Activated T-helper 9 cell treated with anti-CD3 and anti-CD28 coated beads, Interleukin-2, amount 50 U/mL, for 16 hours (primary cell): Measurements from ENCODE around the gene LCK.
"Not testable (repeated sequence)": the region's sequence is repeated elsewhere in the genome, so short reads cannot be mapped to it uniquely, and the experiment has no call there.

Experiments used
- DNase-seq: peaks from one replicate; pipeline ENCODE4 v3.0.0-alpha.2; 2020; ENCODE audit warnings: low read depth

LCK gene

GRCh38 chr1:32239790-32240139, 11.3 kb upstream of the LCK start:
- DNase-seq, result no peak

- peak; percentile 41 for DNase-seq
Measured at GRCh38 chr1:32240140-32240951, 10.7 kb upstream of the LCK start.

GRCh38 chr1:32241001-32241763, 9.9 kb upstream of the LCK start:
- no peak for DNase-seq

GRCh38 chr1:32242341-32242851, 8.7 kb upstream of the LCK start:
- no peak for DNase-seq

GRCh38 chr1:32246888-32247273, 4.2 kb upstream of the LCK start, which contains the start of gene FAM167B:
TSS of gene FAM167B (plus strand) at chr1:32247222. CDS start at chr1:32247422, 200 bp downstream.
- DNase-seq, result no peak

DNA sequence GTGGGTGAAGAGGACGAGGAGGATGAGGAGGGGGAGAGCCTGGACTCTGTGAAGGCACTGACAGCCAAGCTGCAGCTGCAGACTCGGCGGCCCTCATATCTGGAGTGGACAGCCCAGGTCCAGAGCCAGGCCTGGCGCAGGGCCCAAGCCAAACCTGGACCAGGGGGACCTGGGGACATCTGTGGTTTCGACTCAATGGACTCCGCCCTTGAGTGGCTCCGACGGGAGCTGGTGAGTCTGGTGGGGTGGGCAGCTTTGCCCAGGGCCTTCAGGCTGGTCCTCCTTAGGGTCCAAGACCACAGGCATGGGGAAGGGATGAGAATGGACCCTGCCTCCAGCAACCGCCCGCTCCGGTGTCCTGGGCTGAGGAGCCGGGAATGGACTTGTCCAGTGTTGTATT, 3.6 kb upstream of the LCK start:
- no peak for DNase-seq

GRCh38 chr1:32247983-32248889, 2.8 kb upstream of the LCK start:
- peak; percentile 74 for DNase-seq

DNA sequence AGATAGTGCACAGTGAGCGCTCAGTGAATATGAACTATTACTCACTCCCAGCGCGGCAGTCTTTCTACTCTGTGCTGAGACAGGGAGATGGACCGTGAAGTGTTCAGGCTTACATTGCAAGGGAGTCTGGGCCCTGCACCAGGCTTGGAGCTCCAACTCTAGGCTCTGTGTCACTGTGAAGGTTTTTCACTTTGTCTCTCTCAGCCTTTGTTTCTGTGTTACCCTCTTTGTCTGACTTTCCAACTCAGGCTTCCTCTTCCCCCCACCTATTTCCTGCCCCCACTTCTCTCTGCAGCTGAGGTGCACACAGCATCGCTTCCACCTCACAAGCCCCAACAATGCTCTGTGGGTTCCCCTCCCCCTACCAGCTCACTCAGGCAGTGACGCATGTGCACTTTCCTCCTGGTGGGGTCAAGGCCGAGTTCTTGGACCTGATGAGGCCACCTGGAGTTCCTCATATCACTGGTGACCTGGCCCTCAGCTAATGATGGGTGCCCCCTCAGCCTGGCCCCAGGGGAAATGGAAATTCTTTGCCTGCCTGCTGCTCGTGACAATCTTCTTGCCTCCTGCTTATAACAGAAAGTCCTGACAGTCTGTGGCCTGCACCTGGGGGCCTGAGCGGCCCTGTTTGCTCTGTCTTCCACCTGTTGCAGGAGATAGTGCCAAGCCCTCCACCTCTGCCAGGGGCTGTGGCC, 1.1 kb upstream of the LCK start:
- DNase-seq, result peak; percentile 67

- no peak for DNase-seq
Measured at GRCh38 chr1:32255072-32256071, 4.3 kb downstream of the LCK start.

- DNase-seq, result no peak
Measured at GRCh38 chr1:32256473-32257226, 5.6 kb downstream of the LCK start.

- DNase-seq, result no peak
Measured at GRCh38 chr1:32257227-32257508, 6.1 kb downstream of the LCK start.

DNA sequence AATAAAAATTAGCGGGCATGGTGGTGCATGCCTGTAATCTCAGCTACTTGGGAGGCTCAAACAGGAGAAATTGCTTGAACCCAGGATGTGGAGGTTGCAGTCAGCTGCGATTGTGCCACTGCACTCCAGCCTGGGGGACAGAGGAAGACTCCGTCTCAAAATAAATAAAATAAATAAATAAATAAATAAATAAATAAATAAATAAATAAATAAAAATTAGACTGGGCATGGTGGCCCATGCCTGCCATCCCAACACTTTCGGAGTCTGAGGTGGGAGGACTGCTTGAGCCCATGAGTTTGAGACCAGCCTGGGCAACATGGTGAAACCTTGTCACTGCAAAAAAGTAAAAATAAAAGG, 12.2 kb downstream of the LCK start:
- not testable (repeated sequence) for DNase-seq

- DNase-seq, result no peak
Measured at GRCh38 chr1:32263744-32264143, 12.7 kb downstream of the LCK start.

DNA sequence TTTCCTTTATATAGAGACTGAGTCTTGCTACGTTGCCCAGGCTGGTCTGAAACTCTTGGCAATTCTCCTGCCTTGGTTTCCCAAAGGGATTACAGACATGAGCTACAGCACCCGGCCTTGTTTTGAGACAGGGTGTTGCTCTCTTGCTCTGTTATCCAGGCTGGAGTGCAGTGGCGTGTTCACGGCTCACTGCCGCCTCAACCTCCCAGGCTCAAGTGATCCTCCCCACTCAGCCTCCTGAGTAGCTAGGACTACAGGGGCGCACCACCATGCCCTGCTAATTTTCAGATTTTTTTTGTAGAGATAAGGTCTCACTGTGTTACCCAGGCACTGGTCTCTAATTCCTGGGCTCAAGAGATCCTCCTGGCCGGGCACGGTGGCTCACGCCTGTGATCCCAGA, 14.8 kb downstream of the LCK start:
- DNase-seq, result no peak

- DNase-seq, result no peak
Measured at GRCh38 chr1:32266921-32267591, 16.0 kb downstream of the LCK start.

DNA sequence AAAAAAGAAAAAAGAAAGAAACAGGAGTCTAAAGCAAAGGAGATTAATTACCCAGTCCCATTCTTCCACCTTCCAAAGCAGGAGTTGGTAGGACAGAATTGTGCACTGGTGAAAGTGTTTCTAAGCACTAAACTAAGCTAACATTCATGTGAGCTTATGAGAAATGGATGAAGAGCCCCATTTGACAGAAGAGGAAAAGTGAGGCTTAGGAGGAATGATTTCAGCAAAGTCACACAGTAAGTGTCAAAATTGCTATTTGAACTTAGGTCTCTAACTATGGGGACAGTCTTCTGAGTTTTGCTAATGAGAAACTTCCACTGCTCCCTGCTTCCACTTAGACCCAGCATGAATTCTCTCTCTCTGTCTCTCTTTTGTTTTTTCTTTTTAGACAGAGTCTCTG, 18.7 kb downstream of the LCK start:
- no peak for DNase-seq

DNA sequence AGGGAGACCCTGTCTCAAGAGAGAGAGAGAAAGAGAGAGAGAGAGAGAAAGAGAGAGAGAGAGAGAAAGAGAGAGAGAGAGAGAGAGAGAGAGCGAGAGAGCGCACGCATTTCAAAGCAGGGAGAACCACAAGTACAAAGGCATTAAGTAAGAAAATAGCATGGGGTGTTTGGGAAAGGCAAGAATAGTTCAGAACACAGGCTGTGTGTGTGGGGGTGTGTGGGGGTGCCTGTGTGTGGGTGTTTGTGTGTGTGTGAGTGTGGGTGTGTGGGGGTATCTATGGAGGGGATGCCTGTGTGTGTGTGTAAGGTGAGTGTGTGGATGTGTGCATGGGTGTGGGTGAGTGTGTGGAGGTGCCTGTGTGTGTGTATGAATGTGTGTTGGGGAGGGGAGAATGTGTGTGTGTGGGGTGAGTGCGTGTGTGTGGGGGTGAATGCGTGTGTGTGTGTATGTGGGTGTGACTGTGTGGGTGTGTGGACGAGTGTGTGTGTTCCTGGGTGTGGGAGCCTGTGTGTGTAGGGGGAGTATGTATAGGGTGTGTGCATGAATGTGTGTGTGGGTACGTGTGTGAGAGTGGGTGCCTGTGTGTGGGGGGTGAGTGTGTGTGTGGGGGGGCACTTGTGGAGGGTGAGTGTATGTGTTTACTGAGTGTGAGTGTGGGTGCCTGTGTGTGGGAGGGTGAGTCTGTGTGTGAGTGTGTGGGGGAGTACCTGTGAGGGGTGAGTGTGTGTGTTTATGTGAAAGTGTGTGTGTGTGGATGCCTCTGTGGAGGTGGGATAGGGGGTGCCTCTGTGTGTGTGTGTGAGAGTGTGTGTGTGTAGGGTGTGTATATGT, 21.7 kb downstream of the LCK start:
- DNase-seq, result no peak
